WTC11 (cell line): ENCODE measurements around the gene ENGASE. TPM values are rescaled to one million over a fixed set of nuclear protein-coding genes. Genes with fewer than 3 reads are reported as not detected.

Source experiments
- SOX15 ChIP-seq: fragments of 250-450 bp; sonication (Bioruptor Pico); IDR thresholded peaks from 2 replicates; pipeline ENCODE4 v1.9.0; 2021; ENCODE audit warnings: mild to moderate bottlenecking
- SP1 ChIP-seq: sonication (generic); formaldehyde crosslinking; conservative IDR thresholded peaks from 2 replicates; pipeline ENCODE4 v1.8.1; 2022; ENCODE audit warnings: missing genetic modification reagents
- TEAD4 ChIP-seq: sonication (generic); formaldehyde crosslinking; IDR thresholded peaks from 2 replicates; pipeline ENCODE4 v1.8.0; 2022; ENCODE audit warnings: mild to moderate bottlenecking, missing genetic modification reagents
- ZNF219 ChIP-seq: sonication (generic); formaldehyde crosslinking; IDR thresholded peaks from 2 replicates; pipeline ENCODE4 v1.8.0; 2023; ENCODE audit warnings: missing genetic modification reagents, mild to moderate bottlenecking, borderline replicate concordance
- ZNF671 ChIP-seq: fragments of 250-450 bp; sonication (Bioruptor Pico); IDR thresholded peaks from 2 replicates; pipeline ENCODE4 v1.8.0; 2021; ENCODE audit warnings: mild to moderate bottlenecking
- total RNA-seq: library from RNA; stranded (reverse); gene quantifications from 3 replicates; pipeline ENCODE4 v1.2.3, GENCODE V29; 2021
- TF ChIP-seq, protein P1 (sequence below): sonication (generic); formaldehyde crosslinking; IDR thresholded peaks from 2 replicates; pipeline ENCODE4 v1.8.1; 2023; ENCODE audit warnings: mild to moderate bottlenecking, moderate library complexity, missing genetic modification reagents
- TF ChIP-seq, protein P2 (sequence below): sonication (generic); formaldehyde crosslinking; IDR thresholded peaks from 2 replicates; pipeline ENCODE4 v1.8.0; 2022; ENCODE audit warnings: mild to moderate bottlenecking, missing genetic modification reagents
- TF ChIP-seq, protein P3 (sequence below): fragments of 250-450 bp; sonication (Bioruptor Pico); conservative IDR thresholded peaks from 2 replicates; pipeline ENCODE4 v1.9.0; 2021; ENCODE audit warnings: mild to moderate bottlenecking
- TF ChIP-seq, protein P4 (sequence below): sonication (generic); formaldehyde crosslinking; IDR thresholded peaks from 2 replicates; pipeline ENCODE4 v1.8.0; 2022; ENCODE audit warnings: mild to moderate bottlenecking, missing genetic modification reagents
- TF ChIP-seq, protein P5 (sequence below): fragments of 250-450 bp; sonication (Bioruptor Pico); IDR thresholded peaks from 2 replicates; pipeline ENCODE4 v1.9.0; 2021; ENCODE audit warnings: mild to moderate bottlenecking, borderline replicate concordance
- TF ChIP-seq, protein P6 (sequence below): sonication (generic); formaldehyde crosslinking; IDR thresholded peaks from 2 replicates; pipeline ENCODE4 v1.8.0; 2023; ENCODE audit warnings: mild to moderate bottlenecking, missing genetic modification reagents

The ENGASE gene
- total RNA-seq, 1 experiment from 2014 or later, result 41.6 TPM

DNA sequence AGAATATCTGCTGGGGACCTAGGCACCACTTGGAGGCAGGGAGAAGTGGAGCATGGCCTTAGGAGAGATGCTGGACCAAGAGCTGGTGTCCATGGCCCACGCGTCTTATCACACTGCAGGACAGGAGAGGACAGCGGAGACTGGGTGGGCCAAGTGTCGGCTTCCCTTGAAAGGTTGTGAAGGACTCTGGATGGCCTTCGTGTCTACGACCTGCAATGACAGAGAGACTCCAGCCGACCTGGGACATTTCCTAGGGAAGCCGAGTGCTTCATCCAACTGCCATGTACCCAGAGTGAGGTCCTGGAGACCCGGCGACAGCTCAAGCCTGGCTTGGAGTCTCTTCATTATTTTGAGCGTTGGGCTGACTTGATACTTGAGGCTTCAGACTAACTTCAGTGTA is 30.2 kb upstream of the ENGASE start (continued):
- TF ChIP-seq, protein P1, sequence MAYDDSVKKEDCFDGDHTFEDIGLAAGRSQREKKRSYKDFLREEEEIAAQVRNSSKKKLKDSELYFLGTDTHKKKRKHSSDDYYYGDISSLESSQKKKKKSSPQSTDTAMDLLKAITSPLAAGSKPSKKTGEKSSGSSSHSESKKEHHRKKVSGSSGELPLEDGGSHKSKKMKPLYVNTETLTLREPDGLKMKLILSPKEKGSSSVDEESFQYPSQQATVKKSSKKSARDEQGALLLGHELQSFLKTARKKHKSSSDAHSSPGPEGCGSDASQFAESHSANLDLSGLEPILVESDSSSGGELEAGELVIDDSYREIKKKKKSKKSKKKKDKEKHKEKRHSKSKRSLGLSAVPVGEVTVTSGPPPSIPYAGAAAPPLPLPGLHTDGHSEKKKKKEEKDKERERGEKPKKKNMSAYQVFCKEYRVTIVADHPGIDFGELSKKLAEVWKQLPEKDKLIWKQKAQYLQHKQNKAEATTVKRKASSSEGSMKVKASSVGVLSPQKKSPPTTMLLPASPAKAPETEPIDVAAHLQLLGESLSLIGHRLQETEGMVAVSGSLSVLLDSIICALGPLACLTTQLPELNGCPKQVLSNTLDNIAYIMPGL (CRISPR knock-in tag), result no peak
- TF ChIP-seq ZNF671 (no peak), SOX15 (CRISPR knock-in tag) (no peak), SP1 (CRISPR knock-in tag) (no peak), TEAD4 (CRISPR knock-in tag) (no peak), ZNF219 (CRISPR knock-in tag) (no peak)
- TF ChIP-seq, protein P2, sequence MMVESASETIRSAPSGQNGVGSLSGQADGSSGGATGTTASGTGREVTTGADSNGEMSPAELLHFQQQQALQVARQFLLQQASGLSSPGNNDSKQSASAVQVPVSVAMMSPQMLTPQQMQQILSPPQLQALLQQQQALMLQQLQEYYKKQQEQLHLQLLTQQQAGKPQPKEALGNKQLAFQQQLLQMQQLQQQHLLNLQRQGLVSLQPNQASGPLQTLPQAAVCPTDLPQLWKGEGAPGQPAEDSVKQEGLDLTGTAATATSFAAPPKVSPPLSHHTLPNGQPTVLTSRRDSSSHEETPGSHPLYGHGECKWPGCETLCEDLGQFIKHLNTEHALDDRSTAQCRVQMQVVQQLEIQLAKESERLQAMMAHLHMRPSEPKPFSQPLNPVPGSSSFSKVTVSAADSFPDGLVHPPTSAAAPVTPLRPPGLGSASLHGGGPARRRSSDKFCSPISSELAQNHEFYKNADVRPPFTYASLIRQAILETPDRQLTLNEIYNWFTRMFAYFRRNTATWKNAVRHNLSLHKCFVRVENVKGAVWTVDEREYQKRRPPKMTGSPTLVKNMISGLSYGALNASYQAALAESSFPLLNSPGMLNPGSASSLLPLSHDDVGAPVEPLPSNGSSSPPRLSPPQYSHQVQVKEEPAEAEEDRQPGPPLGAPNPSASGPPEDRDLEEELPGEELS (CRISPR knock-in tag), result no peak
- TF ChIP-seq, protein P3, sequence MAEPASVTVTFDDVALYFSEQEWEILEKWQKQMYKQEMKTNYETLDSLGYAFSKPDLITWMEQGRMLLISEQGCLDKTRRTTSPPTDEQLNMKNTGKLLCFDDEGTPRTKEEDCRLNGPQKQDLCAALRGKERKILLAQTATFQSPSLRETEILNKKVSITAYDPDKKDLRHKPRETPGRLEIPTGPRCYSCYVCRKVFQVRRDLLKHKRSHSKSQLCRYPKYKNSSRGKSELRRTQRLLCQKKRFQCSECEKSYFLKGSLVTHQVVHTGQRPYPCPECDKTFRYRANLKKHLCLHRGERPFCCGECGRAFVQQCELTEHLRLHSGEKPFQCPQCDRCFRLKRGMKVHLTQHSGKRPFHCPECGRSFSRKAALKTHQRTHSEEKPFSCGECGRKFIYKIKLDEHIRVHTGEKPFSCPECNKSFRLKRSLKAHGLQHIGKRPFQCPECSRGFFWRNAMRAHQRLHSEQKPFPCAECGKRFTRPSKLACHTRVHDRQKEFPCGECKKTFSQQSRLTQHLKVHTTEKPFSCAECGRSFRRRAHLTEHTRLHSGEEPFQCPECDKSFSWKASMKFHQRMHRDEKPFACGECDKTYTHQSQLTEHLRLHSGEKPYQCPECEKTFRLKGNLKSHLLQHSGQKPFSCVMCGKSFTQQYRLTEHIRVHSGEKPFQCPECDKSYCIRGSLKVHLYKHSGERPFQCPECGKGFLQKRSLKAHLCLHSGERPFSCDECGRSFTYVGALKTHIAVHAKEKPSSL (CRISPR knock-in tag), result no peak
- TF ChIP-seq, protein P4, sequence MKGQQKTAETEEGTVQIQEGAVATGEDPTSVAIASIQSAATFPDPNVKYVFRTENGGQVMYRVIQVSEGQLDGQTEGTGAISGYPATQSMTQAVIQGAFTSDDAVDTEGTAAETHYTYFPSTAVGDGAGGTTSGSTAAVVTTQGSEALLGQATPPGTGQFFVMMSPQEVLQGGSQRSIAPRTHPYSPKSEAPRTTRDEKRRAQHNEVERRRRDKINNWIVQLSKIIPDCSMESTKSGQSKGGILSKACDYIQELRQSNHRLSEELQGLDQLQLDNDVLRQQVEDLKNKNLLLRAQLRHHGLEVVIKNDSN (CRISPR knock-in tag), result no peak
- TF ChIP-seq, protein P5, sequence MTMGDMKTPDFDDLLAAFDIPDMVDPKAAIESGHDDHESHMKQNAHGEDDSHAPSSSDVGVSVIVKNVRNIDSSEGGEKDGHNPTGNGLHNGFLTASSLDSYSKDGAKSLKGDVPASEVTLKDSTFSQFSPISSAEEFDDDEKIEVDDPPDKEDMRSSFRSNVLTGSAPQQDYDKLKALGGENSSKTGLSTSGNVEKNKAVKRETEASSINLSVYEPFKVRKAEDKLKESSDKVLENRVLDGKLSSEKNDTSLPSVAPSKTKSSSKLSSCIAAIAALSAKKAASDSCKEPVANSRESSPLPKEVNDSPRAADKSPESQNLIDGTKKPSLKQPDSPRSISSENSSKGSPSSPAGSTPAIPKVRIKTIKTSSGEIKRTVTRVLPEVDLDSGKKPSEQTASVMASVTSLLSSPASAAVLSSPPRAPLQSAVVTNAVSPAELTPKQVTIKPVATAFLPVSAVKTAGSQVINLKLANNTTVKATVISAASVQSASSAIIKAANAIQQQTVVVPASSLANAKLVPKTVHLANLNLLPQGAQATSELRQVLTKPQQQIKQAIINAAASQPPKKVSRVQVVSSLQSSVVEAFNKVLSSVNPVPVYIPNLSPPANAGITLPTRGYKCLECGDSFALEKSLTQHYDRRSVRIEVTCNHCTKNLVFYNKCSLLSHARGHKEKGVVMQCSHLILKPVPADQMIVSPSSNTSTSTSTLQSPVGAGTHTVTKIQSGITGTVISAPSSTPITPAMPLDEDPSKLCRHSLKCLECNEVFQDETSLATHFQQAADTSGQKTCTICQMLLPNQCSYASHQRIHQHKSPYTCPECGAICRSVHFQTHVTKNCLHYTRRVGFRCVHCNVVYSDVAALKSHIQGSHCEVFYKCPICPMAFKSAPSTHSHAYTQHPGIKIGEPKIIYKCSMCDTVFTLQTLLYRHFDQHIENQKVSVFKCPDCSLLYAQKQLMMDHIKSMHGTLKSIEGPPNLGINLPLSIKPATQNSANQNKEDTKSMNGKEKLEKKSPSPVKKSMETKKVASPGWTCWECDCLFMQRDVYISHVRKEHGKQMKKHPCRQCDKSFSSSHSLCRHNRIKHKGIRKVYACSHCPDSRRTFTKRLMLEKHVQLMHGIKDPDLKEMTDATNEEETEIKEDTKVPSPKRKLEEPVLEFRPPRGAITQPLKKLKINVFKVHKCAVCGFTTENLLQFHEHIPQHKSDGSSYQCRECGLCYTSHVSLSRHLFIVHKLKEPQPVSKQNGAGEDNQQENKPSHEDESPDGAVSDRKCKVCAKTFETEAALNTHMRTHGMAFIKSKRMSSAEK (CRISPR knock-in tag), result no peak
- TF ChIP-seq, protein P6, sequence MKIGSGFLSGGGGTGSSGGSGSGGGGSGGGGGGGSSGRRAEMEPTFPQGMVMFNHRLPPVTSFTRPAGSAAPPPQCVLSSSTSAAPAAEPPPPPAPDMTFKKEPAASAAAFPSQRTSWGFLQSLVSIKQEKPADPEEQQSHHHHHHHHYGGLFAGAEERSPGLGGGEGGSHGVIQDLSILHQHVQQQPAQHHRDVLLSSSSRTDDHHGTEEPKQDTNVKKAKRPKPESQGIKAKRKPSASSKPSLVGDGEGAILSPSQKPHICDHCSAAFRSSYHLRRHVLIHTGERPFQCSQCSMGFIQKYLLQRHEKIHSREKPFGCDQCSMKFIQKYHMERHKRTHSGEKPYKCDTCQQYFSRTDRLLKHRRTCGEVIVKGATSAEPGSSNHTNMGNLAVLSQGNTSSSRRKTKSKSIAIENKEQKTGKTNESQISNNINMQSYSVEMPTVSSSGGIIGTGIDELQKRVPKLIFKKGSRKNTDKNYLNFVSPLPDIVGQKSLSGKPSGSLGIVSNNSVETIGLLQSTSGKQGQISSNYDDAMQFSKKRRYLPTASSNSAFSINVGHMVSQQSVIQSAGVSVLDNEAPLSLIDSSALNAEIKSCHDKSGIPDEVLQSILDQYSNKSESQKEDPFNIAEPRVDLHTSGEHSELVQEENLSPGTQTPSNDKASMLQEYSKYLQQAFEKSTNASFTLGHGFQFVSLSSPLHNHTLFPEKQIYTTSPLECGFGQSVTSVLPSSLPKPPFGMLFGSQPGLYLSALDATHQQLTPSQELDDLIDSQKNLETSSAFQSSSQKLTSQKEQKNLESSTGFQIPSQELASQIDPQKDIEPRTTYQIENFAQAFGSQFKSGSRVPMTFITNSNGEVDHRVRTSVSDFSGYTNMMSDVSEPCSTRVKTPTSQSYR (CRISPR knock-in tag), result no peak
